IMR-90 (cell line): Measurements from ENCODE around the gene SLC25A26. TPM values are rescaled to one million over a fixed set of nuclear protein-coding genes. Genes with fewer than 3 reads are reported as not detected.

Experiments
- ATAC-seq: fragments of 200-7000 bp; cut with Tn5 transposase; 2 replicates; pipeline ENCODE4 v1.9.1; 2020; ENCODE audit warnings: low read depth, mild to moderate bottlenecking, moderate library complexity
- BruUV-seq: library from RNA; stranded (reverse); fragments of 400-500 nt; replicated peaks from 2 replicates; lab custom pipeline; 2021; lab: Mats Ljungman, UMichigan
- CTCF ChIA-PET: fragments of 300-600 bp; formaldehyde crosslinking; extraction: SDS; loops from one replicate; lab custom pipeline; 2021; ENCODE audit warnings: antibody characterized with exemption; lab: Yijun Ruan, JAX
- POLR2A ChIA-PET: fragments of 300-600 bp; sonication (Branson Sonifier 250); formaldehyde crosslinking; loops from one replicate; lab custom pipeline; 2022; ENCODE audit warnings: antibody characterized with exemption; ENCODE audit not compliant: unreplicated experiment; lab: Charles Lee
- DNase-seq: peaks from one replicate; pipeline ENCODE4 v3.0.0; 2013
- H2AFZ ChIP-seq: replicated peaks from 2 replicates; pipeline ENCODE3; 2013; ENCODE audit warnings: low read length, mild to moderate bottlenecking; ENCODE audit not compliant: poor library complexity
- H2AK5ac ChIP-seq: 2 replicates; pipeline ENCODE4 v1.6.1; 2013; ENCODE audit warnings: low read depth, low read length, inconsistent platforms
- H2AK9ac ChIP-seq: replicated peaks from 2 replicates; pipeline ENCODE3; 2013; ENCODE audit warnings: mild to moderate bottlenecking, low read depth, low read length, moderate library complexity; ENCODE audit not compliant: poor library complexity
- H2BK120ac ChIP-seq: 2 replicates; pipeline ENCODE4 v1.6.1; 2013; ENCODE audit warnings: low read depth, low read length, inconsistent platforms
- H2BK15ac ChIP-seq: 3 replicates; pipeline ENCODE4 v1.6.1; 2013; ENCODE audit warnings: low read depth, low read length, inconsistent platforms
- H2BK20ac ChIP-seq: 2 replicates; pipeline ENCODE4 v1.6.1; 2013; ENCODE audit warnings: low read depth, mild to moderate bottlenecking, inconsistent platforms, low read length, moderate library complexity
- H2BK5ac ChIP-seq: 2 replicates; pipeline ENCODE4 v1.6.1; 2013; ENCODE audit warnings: mild to moderate bottlenecking, low read depth, low read length, inconsistent platforms; ENCODE audit not compliant: poor library complexity, severe bottlenecking
- H3K14ac ChIP-seq: replicated peaks from 2 replicates; pipeline ENCODE4 v1.6.1; 2013; ENCODE audit warnings: low read depth, low read length, inconsistent platforms
- H3K18ac ChIP-seq: 2 replicates; pipeline ENCODE4 v1.6.1; 2013; ENCODE audit warnings: low read depth, low read length, control low read depth
- H3K23ac ChIP-seq: 2 replicates; pipeline ENCODE4 v1.6.1; 2013; ENCODE audit warnings: low read depth, low read length, inconsistent platforms
- H3K27ac ChIP-seq: 2 replicates; pipeline ENCODE4 v1.5.1; 2013; ENCODE audit warnings: mild to moderate bottlenecking, control low read depth, low read length; ENCODE audit not compliant: insufficient read depth
- H3K27me3 ChIP-seq: 2 replicates; pipeline ENCODE4 v1.6.1; 2013; ENCODE audit warnings: low read length; ENCODE audit not compliant: control insufficient read depth, insufficient read depth
- H3K36me3 ChIP-seq: 2 replicates; pipeline ENCODE4 v1.6.1; 2013; ENCODE audit warnings: low read length, mixed read lengths; ENCODE audit not compliant: control insufficient read depth, insufficient read depth
- H3K4ac ChIP-seq: 2 replicates; pipeline ENCODE4 v1.6.1; 2013; ENCODE audit warnings: low read depth, low read length, inconsistent platforms
- H3K4me1 ChIP-seq: 2 replicates; pipeline ENCODE4 v1.6.1; 2013; ENCODE audit warnings: low read length, mixed read lengths; ENCODE audit not compliant: control insufficient read depth, insufficient read depth
- H3K4me2 ChIP-seq: 2 replicates; pipeline ENCODE4 v1.6.1; 2013; ENCODE audit warnings: low read depth, mild to moderate bottlenecking, control low read depth, low read length, moderate library complexity
- H3K4me3 ChIP-seq: 2 replicates; pipeline ENCODE4 v1.5.1; 2013; ENCODE audit warnings: low read depth, mild to moderate bottlenecking, control low read depth, low read length, moderate library complexity; ENCODE audit not compliant: insufficient read depth
- H3K56ac ChIP-seq: 2 replicates; pipeline ENCODE4 v1.6.1; 2013; ENCODE audit warnings: low read length, inconsistent platforms; ENCODE audit not compliant: insufficient read depth; ENCODE audit errors: extremely low read depth
- H3K79me1 ChIP-seq, 2 experiments: 2 replicates each; pipeline ENCODE4 v1.6.1; 2013; ENCODE audit warnings: low read length in 2 of 2, inconsistent platforms in 1 of 2, low read depth in 1 of 2
- H3K9ac ChIP-seq: 2 replicates; pipeline ENCODE4 v1.6.1; 2013; ENCODE audit warnings: low read depth, low read length, control low read depth
- H3K9me1 ChIP-seq: 2 replicates; pipeline ENCODE4 v1.6.1; 2013; ENCODE audit warnings: low read length, inconsistent platforms; ENCODE audit not compliant: insufficient read depth
- H3K9me3 ChIP-seq: 2 replicates; pipeline ENCODE4 v1.6.1; 2013; ENCODE audit warnings: low read length; ENCODE audit not compliant: control insufficient read depth, insufficient read depth
- H4K20me1 ChIP-seq: 2 replicates; pipeline ENCODE4 v1.6.1; 2013; ENCODE audit warnings: low read length, inconsistent platforms; ENCODE audit not compliant: insufficient read depth
- H4K5ac ChIP-seq: 2 replicates; pipeline ENCODE4 v1.6.1; 2013; ENCODE audit warnings: mild to moderate bottlenecking, low read depth, low read length, control low read depth
- H4K8ac ChIP-seq, 2 experiments: 2 replicates each; pipeline ENCODE4 v1.6.1; 2013; ENCODE audit warnings: low read depth in 2 of 2, low read length in 2 of 2, control low read depth in 1 of 2, inconsistent platforms in 1 of 2
- H4K91ac ChIP-seq: 2 replicates; pipeline ENCODE4 v1.6.1; 2013; ENCODE audit warnings: low read depth, low read length, inconsistent platforms; ENCODE audit not compliant: insufficient read depth
- BHLHE40 ChIP-seq: fragments of 150-350 bp; IDR thresholded peaks from 2 replicates; pipeline ENCODE4 v1.6.1; 2016; ENCODE audit warnings: mild to moderate bottlenecking, low read depth, low read length
- CEBPB ChIP-seq: IDR thresholded peaks from 2 replicates; pipeline ENCODE4 v1.6.1; 2012; ENCODE audit warnings: low read depth, low read length, improper control_type of control experiment
- CHD1 ChIP-seq: IDR thresholded peaks from 2 replicates; pipeline ENCODE4 v1.6.1; 2012; ENCODE audit warnings: low read depth, low read length, improper control_type of control experiment
- FOS ChIP-seq: fragments of 150-350 bp; IDR thresholded peaks from 2 replicates; pipeline ENCODE4 v1.6.1; 2016; ENCODE audit warnings: low read depth, low read length
- NFE2L2 ChIP-seq: fragments of 150-350 bp; IDR thresholded peaks from 2 replicates; pipeline ENCODE4 v1.6.1; 2016; ENCODE audit warnings: low read depth, mild to moderate bottlenecking, low read length
- RAD21 ChIP-seq: IDR thresholded peaks from 2 replicates; pipeline ENCODE4 v1.6.1; 2012; ENCODE audit warnings: low read length, improper control_type of control experiment
- RCOR1 ChIP-seq: IDR thresholded peaks from 2 replicates; pipeline ENCODE4 v1.6.1; 2012; ENCODE audit warnings: mild to moderate bottlenecking, low read length, improper control_type of control experiment; ENCODE audit not compliant: insufficient replicate concordance
- WGBS, 2 experiments: methylation state at CpG; one replicate each; pipeline versions ENCODE4 v1.1.5 to v1.1.7; 2013; ENCODE audit warnings: missing lambda C conversion rate in 2 of 2; ENCODE audit not compliant: insufficient read length in 1 of 2; ENCODE audit errors: extremely low coverage in 2 of 2; 5-methylcytosine and 5-hydroxymethylcytosine counted together
- dilution Hi-C: fragments of 300-500 bp; cut with HindIII; formaldehyde crosslinking; loops from one replicate; pipeline ENCODE4 v1.14.3; 2018; ENCODE audit warnings: low sequenced_read_pairs; ENCODE audit not compliant: unreplicated experiment
- in situ Hi-C: fragments of 300-500 bp; cut with MboI; formaldehyde crosslinking; loops from 3 replicates; pipeline ENCODE4 v1.14.3; 2019; ENCODE audit warnings: low sequenced_read_pairs, inconsistent platforms, mixed read lengths
- intact Hi-C: fragments of 100-400 bp; cut with micrococcal nuclease; formaldehyde crosslinking; loops from 2 replicates; pipeline ENCODE4 v1.10.0; 2022
- polyA plus RNA-seq, 3 experiments: library from polyadenylated mRNA; depleted of rRNA; stranded (reverse); fragments of >200 nt; gene quantifications; 2 replicates each; pipeline ENCODE4 v1.2.3, GENCODE V29; 2012; ENCODE audit warnings: low replicate concordance in 1 of 3
- total RNA-seq: library from RNA; depleted of rRNA; stranded (reverse); fragments of >200 nt; gene quantifications from 2 replicates; pipeline ENCODE4 v1.2.3, GENCODE V29; 2012
- TF ChIP-seq, protein P1 (sequence below): conservative IDR thresholded peaks from 2 replicates; pipeline ENCODE4 v1.5.1; 2012; ENCODE audit warnings: mild to moderate bottlenecking, low read depth, low read length, improper control_type of control experiment
- TF ChIP-seq, protein P2 (sequence below): fragments of 150-350 bp; IDR thresholded peaks from 2 replicates; pipeline ENCODE4 v1.6.1; 2016; ENCODE audit warnings: low read depth, mild to moderate bottlenecking, low read length, moderate library complexity, borderline replicate concordance
- TF ChIP-seq, protein P3 (sequence below): fragments of 150-350 bp; IDR thresholded peaks from 2 replicates; pipeline ENCODE4 v1.6.1; 2017; ENCODE audit warnings: mild to moderate bottlenecking, antibody characterized with exemption, low read length, low read depth

Gene SLC25A26
- total and polyA plus RNA-seq, 2 of the 4 experiments (the other 2 are of a cell fraction), result 10.9 to 12.7 TPM

GRCh38 chr3:66376568-66376967, 155.8 kb downstream of the SLC25A26 start:
- ChIA-PET CTCF (no interaction called here), POLR2A (no interaction called here)
- DNase-seq, result peak; percentile 85

More at GRCh38 chr3:66376568-66376967, 155.8 kb downstream of the SLC25A26 start:
- Histone ChIP-seq H4K20me1 (no peaks in the 10 kb centered on the region), H2BK15ac (no peak overlapping the region), H4K91ac (no peak overlapping the region), H4K8ac (no peak overlapping the region), H2BK5ac (no peak overlapping the region), H2AK9ac (no peak overlapping the region), H3K27ac (no peak overlapping the region), H3K36me3 (peaks cover 36% of the 10 kb centered on the region), H3K4ac (no peak overlapping the region), H3K4me3 (no peak overlapping the region), H2BK20ac (no peak overlapping the region), H3K56ac (no peak overlapping the region), H3K27me3 (no peaks in the 10 kb centered on the region), H3K14ac (no peak overlapping the region), H3K4me1 (peaks cover 3% of the 10 kb centered on the region), H3K9me3 (no peaks in the 10 kb centered on the region), H3K9me1 (0 out of 2 replicates have a peak, but pooled peaks cover 2% of the 10 kb centered on the region), H2BK120ac (no peak overlapping the region), H4K5ac (no peak overlapping the region), H3K9ac (no peak overlapping the region), H2AFZ (no peak overlapping the region), H2AK5ac (no peak overlapping the region), H3K79me1 (no peaks in the 10 kb centered on the region), H3K23ac (no peak overlapping the region), H3K18ac (no peak overlapping the region), H3K4me2 (no peak overlapping the region)
- in situ Hi-C loops, result no loop called here
- dilution Hi-C loops, result no loop called here
- TF ChIP-seq NFE2L2 (peak; percentile 36; the same call in 1 of the 2 replicates), CEBPB (peak; percentile 40; the same call in 1 of the 2 replicates), RCOR1 (no peak), FOS (peak; percentile 17; the same call in 1 of the 2 replicates), BHLHE40 (no peak), CHD1 (no peak), RAD21 (no peak)
- TF ChIP-seq, protein P1, sequence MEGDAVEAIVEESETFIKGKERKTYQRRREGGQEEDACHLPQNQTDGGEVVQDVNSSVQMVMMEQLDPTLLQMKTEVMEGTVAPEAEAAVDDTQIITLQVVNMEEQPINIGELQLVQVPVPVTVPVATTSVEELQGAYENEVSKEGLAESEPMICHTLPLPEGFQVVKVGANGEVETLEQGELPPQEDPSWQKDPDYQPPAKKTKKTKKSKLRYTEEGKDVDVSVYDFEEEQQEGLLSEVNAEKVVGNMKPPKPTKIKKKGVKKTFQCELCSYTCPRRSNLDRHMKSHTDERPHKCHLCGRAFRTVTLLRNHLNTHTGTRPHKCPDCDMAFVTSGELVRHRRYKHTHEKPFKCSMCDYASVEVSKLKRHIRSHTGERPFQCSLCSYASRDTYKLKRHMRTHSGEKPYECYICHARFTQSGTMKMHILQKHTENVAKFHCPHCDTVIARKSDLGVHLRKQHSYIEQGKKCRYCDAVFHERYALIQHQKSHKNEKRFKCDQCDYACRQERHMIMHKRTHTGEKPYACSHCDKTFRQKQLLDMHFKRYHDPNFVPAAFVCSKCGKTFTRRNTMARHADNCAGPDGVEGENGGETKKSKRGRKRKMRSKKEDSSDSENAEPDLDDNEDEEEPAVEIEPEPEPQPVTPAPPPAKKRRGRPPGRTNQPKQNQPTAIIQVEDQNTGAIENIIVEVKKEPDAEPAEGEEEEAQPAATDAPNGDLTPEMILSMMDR, result no peak
- TF ChIP-seq, protein P2, sequence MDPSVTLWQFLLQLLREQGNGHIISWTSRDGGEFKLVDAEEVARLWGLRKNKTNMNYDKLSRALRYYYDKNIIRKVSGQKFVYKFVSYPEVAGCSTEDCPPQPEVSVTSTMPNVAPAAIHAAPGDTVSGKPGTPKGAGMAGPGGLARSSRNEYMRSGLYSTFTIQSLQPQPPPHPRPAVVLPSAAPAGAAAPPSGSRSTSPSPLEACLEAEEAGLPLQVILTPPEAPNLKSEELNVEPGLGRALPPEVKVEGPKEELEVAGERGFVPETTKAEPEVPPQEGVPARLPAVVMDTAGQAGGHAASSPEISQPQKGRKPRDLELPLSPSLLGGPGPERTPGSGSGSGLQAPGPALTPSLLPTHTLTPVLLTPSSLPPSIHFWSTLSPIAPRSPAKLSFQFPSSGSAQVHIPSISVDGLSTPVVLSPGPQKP, result no peak
- TF ChIP-seq, protein P3, sequence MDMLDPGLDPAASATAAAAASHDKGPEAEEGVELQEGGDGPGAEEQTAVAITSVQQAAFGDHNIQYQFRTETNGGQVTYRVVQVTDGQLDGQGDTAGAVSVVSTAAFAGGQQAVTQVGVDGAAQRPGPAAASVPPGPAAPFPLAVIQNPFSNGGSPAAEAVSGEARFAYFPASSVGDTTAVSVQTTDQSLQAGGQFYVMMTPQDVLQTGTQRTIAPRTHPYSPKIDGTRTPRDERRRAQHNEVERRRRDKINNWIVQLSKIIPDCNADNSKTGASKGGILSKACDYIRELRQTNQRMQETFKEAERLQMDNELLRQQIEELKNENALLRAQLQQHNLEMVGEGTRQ, result no peak
- no CpG with 5 or more reads among the region's 2 CpGs for WGBS, 2 experiments
- intact Hi-C loops, result no loop called here
- BruUV-seq, result no TSS peak
- peak; percentile 81 for ATAC-seq
